K562 (cell line): ENCODE data around the gene HSPA1L. TPM values are rescaled to one million over a fixed set of nuclear protein-coding genes. Genes with fewer than 3 reads are reported as not detected.

Experiments used
- BMI1 ChIP-seq: fragments of 150-350 bp; IDR thresholded peaks from 2 replicates; pipeline ENCODE4 v1.6.1; 2014; ENCODE audit warnings: low read length
- CREB1 ChIP-seq, 2 experiments: sonication (generic) in 1 of 2; formaldehyde crosslinking in 1 of 2; IDR thresholded peaks; 2 replicates each; pipeline versions ENCODE4 v1.6.1 to v1.8.0; 2012 to 2022; ENCODE audit warnings: inconsistent platforms in 1 of 2, mild to moderate bottlenecking in 1 of 2, missing genetic modification reagents in 1 of 2, moderate library complexity in 1 of 2
- EWSR1 ChIP-seq: fragments of 450-650 bp; IDR thresholded peaks from 2 replicates; pipeline ENCODE4 v1.6.1; 2018; ENCODE audit warnings: borderline replicate concordance, mild to moderate bottlenecking, low read depth, moderate library complexity; ENCODE audit not compliant: partially characterized antibody
- MEF2D ChIP-seq: conservative IDR thresholded peaks from 2 replicates; pipeline ENCODE4 v1.6.1; 2016; ENCODE audit warnings: low read depth, missing genetic modification characterization, missing compliant biosample characterization
- RAD21 ChIP-seq, 2 experiments: fragments of 250-450 bp in 1 of 2; fragments of 450-650 bp in 1 of 2; sonication (Bioruptor Pico) in 1 of 2; formaldehyde crosslinking in 1 of 2; IDR thresholded peaks in 1 of 2; conservative IDR thresholded peaks in 1 of 2; 2 replicates each; pipeline versions ENCODE4 v1.4.0 to v1.8.0; 2020 to 2022; ENCODE audit warnings: mild to moderate bottlenecking in 2 of 2, moderate library complexity in 1 of 2
- SAP30 ChIP-seq: fragments of 200-600 bp; sonication (generic); IDR thresholded peaks from 2 replicates; pipeline ENCODE4 v1.6.1; 2012; ENCODE audit warnings: borderline replicate concordance, low read depth, mild to moderate bottlenecking, moderate library complexity, low read length, control low read depth, inconsistent platforms; ENCODE audit not compliant: insufficient read depth, poor library complexity, severe bottlenecking
- SIN3A ChIP-seq, 2 experiments: fragments of 150-350 bp in 1 of 2; IDR thresholded peaks; 2 replicates each; pipeline ENCODE4 v1.6.1; 2011 to 2016; ENCODE audit warnings: borderline replicate concordance in 2 of 2, low read depth in 2 of 2, low read length in 2 of 2, mild to moderate bottlenecking in 2 of 2, moderate library complexity in 2 of 2; ENCODE audit not compliant: control insufficient read depth in 1 of 2
- SUPT5H ChIP-seq: fragments of 450-650 bp; IDR thresholded peaks from 2 replicates; pipeline ENCODE4 v1.6.1; 2016
- ZNF77 ChIP-seq: fragments of 250-450 bp; sonication (Bioruptor Pico); IDR thresholded peaks from 2 replicates; pipeline ENCODE4 v1.5.0; 2020
- polyA plus RNA-seq, 8 experiments: library from polyadenylated mRNA; depleted of rRNA in 4 of 8; stranded (reverse) in 5 of 8; unstranded in 3 of 8; fragments of >200 nt; fragmentation: Nextera tagmentation in 2 of 8; fragmentation: Illumina TruSeq in 1 of 8; extraction: Ambion mirVana in 2 of 8; extraction: Trizol in 1 of 8; gene quantifications; 2 replicates each; pipeline versions ENCODE4 v1.2.1 to v1.2.3, GENCODE V29; 2011 to 2014; ENCODE audit warnings: inconsistent platforms in 1 of 8, missing spikeins in 1 of 8
- total RNA-seq, 7 experiments: library from RNA; depleted of rRNA in 6 of 7; stranded (reverse); fragments of >200 nt in 6 of 7; fragmentation: Illumina TruSeq in 2 of 7; extraction: Trizol in 2 of 7; gene quantifications; 2 replicates each; pipeline versions ENCODE4 v1.2.1 to v1.2.3, GENCODE V29; 2011 to 2021; ENCODE audit warnings: low replicate concordance in 1 of 7
- TF ChIP-seq, protein P1 (sequence below), 2 experiments: fragments of 450-650 bp; IDR thresholded peaks; 2 replicates each; pipeline ENCODE4 v1.6.1; 2018; ENCODE audit warnings: mild to moderate bottlenecking in 2 of 2, low read depth in 1 of 2; ENCODE audit not compliant: partially characterized antibody in 2 of 2

The HSPA1L gene
- total and polyA plus RNA-seq, 9 of the 15 experiments (the other 6 are each of a cell fraction or from before 2014, with no cell fraction given): 0.14 to 2.1 (median 1.3) TPM

DNA sequence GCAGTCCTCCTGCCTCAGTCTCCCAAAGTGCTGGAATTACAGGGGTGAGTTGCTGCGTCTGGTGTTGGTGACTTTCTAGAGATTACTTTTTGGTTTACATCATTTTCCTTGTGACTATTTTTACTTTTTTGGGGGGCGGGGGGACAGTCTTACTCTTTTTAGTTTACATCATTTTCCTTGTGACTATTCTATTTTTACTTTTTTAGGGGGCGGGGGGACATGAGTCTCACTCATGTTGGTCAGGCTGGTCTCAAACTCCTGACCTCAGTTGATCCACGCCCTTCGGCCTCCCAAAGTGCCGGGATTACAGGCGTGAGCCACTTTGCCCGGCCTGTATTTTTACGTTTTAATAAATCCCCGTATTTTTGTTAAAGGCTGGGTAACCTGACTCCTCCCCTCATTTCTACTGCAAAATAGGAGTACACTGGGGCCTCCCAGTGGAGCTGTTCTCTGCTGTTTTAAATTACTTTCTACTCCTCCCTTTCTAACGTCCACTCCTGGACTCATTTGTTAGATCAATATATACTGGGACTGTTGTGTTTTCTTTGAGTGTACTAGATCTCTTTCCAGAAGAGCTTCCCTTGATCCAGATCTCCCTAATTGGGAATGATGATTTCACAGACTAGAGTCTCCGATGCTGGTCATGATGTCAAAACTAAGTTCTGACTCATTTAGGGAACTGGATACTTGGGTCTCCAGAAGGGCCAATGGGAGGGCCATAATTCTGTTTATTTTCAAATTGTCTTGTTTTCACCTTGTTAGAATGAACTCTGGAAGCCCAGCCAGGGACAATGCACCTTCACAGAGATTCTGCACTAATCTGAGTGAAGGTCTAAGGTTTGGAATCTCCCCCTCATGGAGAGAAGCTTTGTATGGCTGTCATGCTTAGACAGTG is 21.6 kb upstream of the HSPA1L start (continued):
- TF ChIP-seq, protein P1, sequence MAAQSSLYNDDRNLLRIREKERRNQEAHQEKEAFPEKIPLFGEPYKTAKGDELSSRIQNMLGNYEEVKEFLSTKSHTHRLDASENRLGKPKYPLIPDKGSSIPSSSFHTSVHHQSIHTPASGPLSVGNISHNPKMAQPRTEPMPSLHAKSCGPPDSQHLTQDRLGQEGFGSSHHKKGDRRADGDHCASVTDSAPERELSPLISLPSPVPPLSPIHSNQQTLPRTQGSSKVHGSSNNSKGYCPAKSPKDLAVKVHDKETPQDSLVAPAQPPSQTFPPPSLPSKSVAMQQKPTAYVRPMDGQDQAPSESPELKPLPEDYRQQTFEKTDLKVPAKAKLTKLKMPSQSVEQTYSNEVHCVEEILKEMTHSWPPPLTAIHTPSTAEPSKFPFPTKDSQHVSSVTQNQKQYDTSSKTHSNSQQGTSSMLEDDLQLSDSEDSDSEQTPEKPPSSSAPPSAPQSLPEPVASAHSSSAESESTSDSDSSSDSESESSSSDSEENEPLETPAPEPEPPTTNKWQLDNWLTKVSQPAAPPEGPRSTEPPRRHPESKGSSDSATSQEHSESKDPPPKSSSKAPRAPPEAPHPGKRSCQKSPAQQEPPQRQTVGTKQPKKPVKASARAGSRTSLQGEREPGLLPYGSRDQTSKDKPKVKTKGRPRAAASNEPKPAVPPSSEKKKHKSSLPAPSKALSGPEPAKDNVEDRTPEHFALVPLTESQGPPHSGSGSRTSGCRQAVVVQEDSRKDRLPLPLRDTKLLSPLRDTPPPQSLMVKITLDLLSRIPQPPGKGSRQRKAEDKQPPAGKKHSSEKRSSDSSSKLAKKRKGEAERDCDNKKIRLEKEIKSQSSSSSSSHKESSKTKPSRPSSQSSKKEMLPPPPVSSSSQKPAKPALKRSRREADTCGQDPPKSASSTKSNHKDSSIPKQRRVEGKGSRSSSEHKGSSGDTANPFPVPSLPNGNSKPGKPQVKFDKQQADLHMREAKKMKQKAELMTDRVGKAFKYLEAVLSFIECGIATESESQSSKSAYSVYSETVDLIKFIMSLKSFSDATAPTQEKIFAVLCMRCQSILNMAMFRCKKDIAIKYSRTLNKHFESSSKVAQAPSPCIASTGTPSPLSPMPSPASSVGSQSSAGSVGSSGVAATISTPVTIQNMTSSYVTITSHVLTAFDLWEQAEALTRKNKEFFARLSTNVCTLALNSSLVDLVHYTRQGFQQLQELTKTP (IDR thresholded peaks at IDR 0.05; ENCODE audit: low read depth in 1 of 2, partially characterized antibody in 2 of 2): peak in 1 of 2 experiments; percentile 10
- TF ChIP-seq CREB1 (IDR thresholded peaks at IDR 0.05) (peak; percentile 30), CREB1 (CRISPR knock-in tag; IDR thresholded peaks at IDR 0.05) (no peak), SAP30 (peak; percentile 54), ZNF77 (CRISPR knock-in tag) (no peak), RAD21 (CRISPR knock-in tag; conservative IDR thresholded peaks at IDR 0.05 in 1 of 2, IDR thresholded peaks at IDR 0.05 in 1 of 2) (peak; percentile 29 to 32; a peak in 1 of 4 replicates), SIN3A (IDR thresholded peaks at IDR 0.05; ENCODE audit: borderline replicate concordance in 2 of 2, control insufficient read depth in 1 of 2, low read depth in 2 of 2, low read length in 2 of 2) (peak; percentile 31 to 74; a peak in 2 of 4 replicates), EWSR1 (no peak), SUPT5H (peak; percentile 25; the same call in 1 of the 2 replicates), MEF2D (tag) (peak; percentile 89), BMI1 (no peak)
- TF ChIP-seq, all 486 proteins: peak for 67
